Liver (tissue), 9 donors: ENCODE results near the gene IGSF6. TPM values are rescaled to one million over a fixed set of nuclear protein-coding genes. Genes with fewer than 3 reads are reported as not detected.

Source experiments
- DNase-seq: peaks from one replicate; pipeline ENCODE4 v3.0.0-alpha.2; 2017; ENCODE audit warnings: low spot score
- H3K27ac ChIP-seq, 2 donors: one replicate each; pipeline ENCODE4 v1.7.0; 2013; ENCODE audit warnings: inconsistent platforms in 2 of 2, low read length in 2 of 2, control low read depth in 1 of 2, low read depth in 1 of 2, mild to moderate bottlenecking in 1 of 2
- H3K27me3 ChIP-seq, 4 donors: one replicate each; pipeline versions ENCODE4 v1.6.1 to v1.7.0; 2013; ENCODE audit warnings: low read length in 3 of 4, inconsistent platforms in 1 of 4, mild to moderate bottlenecking in 1 of 4, moderate library complexity in 1 of 4; ENCODE audit not compliant: control insufficient read depth in 4 of 4, insufficient read depth in 4 of 4
- H3K36me3 ChIP-seq, 4 donors: one replicate each; pipeline versions ENCODE4 v1.6.1 to v1.7.0; 2013; ENCODE audit warnings: low read length in 3 of 4, mild to moderate bottlenecking in 3 of 4, low read depth in 1 of 4, moderate library complexity in 1 of 4; ENCODE audit not compliant: control insufficient read depth in 4 of 4, insufficient read depth in 3 of 4
- H3K4me1 ChIP-seq, 4 donors: one replicate each; pipeline versions ENCODE4 v1.6.1 to v1.7.0; 2013; ENCODE audit warnings: low read length in 3 of 4, mild to moderate bottlenecking in 3 of 4, moderate library complexity in 1 of 4; ENCODE audit not compliant: control insufficient read depth in 4 of 4, insufficient read depth in 4 of 4
- H3K4me3 ChIP-seq, 3 donors: one replicate each; pipeline versions ENCODE4 v1.6.1 to v1.7.0; 2013; ENCODE audit warnings: low read length in 3 of 3, control low read depth in 1 of 3, low read depth in 1 of 3, mild to moderate bottlenecking in 1 of 3
- H3K9ac ChIP-seq, 2 donors: one replicate each; pipeline ENCODE4 v1.7.0; 2013; ENCODE audit warnings: low read length in 2 of 2, mild to moderate bottlenecking in 2 of 2, moderate library complexity in 2 of 2, control low read depth in 1 of 2, low read depth in 1 of 2
- H3K9me3 ChIP-seq, 4 donors: one replicate each; pipeline versions ENCODE4 v1.6.1 to v1.7.0; 2013; ENCODE audit warnings: low read length in 3 of 4; ENCODE audit not compliant: control insufficient read depth in 4 of 4
- EGR1 ChIP-seq, 2 donors: IDR thresholded peaks; 2 replicates each; pipeline ENCODE4 v1.6.1; 2016 to 2018; ENCODE audit warnings: antibody characterized with exemption in 2 of 2, low read depth in 2 of 2
- FOXA1 ChIP-seq: IDR thresholded peaks from 2 replicates; pipeline ENCODE4 v1.6.1; 2016; ENCODE audit warnings: antibody characterized with exemption
- FOXA2 ChIP-seq: IDR thresholded peaks from 2 replicates; pipeline ENCODE4 v1.6.1; 2016; ENCODE audit warnings: antibody characterized with exemption
- GABPA ChIP-seq, 2 donors: IDR thresholded peaks in 1 of 2; conservative IDR thresholded peaks in 1 of 2; 2 replicates each; pipeline ENCODE4 v1.6.1; 2016; ENCODE audit warnings: antibody characterized with exemption in 2 of 2, mild to moderate bottlenecking in 1 of 2, moderate library complexity in 1 of 2
- HNF4A ChIP-seq, 2 donors: conservative IDR thresholded peaks; 2 replicates each; pipeline ENCODE4 v1.6.1; 2016; ENCODE audit warnings: antibody characterized with exemption in 2 of 2, mild to moderate bottlenecking in 2 of 2
- HNF4G ChIP-seq: IDR thresholded peaks from 2 replicates; pipeline ENCODE4 v1.6.1; 2016; ENCODE audit warnings: antibody characterized with exemption
- MAX ChIP-seq: IDR thresholded peaks from 2 replicates; pipeline ENCODE4 v1.6.1; 2016; ENCODE audit warnings: antibody characterized with exemption
- NR2F2 ChIP-seq: IDR thresholded peaks from 2 replicates; pipeline ENCODE4 v1.6.1; 2016; ENCODE audit warnings: antibody characterized with exemption
- RAD21 ChIP-seq, 2 donors: IDR thresholded peaks; 2 replicates each; pipeline ENCODE4 v1.6.1; 2016; ENCODE audit warnings: antibody characterized with exemption in 2 of 2, mild to moderate bottlenecking in 2 of 2
- RXRA ChIP-seq, 2 donors: IDR thresholded peaks; 2 replicates each; pipeline ENCODE4 v1.6.1; 2017 to 2018; ENCODE audit warnings: antibody characterized with exemption in 2 of 2, mild to moderate bottlenecking in 1 of 2
- SP1 ChIP-seq: IDR thresholded peaks from 2 replicates; pipeline ENCODE4 v1.6.1; 2018; ENCODE audit warnings: antibody characterized with exemption, mild to moderate bottlenecking
- TAF1 ChIP-seq: conservative IDR thresholded peaks from 2 replicates; pipeline ENCODE4 v1.6.1; 2016; ENCODE audit warnings: antibody characterized with exemption, mild to moderate bottlenecking
- YY1 ChIP-seq: IDR thresholded peaks from 2 replicates; pipeline ENCODE4 v1.6.1; 2016; ENCODE audit warnings: antibody characterized with exemption, mild to moderate bottlenecking
- WGBS: extraction: QIAGEN DNeasy Blood & Tissue Kit; methylation state at CpG from one replicate; pipeline ENCODE4 v1.1.7; 2013; 5-methylcytosine and 5-hydroxymethylcytosine counted together
- polyA plus RNA-seq, 2 donors: library from polyadenylated mRNA; stranded (reverse) in 1 of 2; unstranded in 1 of 2; fragments of 200-250 nt in 1 of 2; fragments of >200 nt in 1 of 2; fragmentation: Nextera tagmentation in 1 of 2; extraction: Ambion mirVana in 1 of 2; gene quantifications; one replicate each; pipeline versions ENCODE4 v1.2.1 to v1.2.3, GENCODE V29; 2013 to 2015
- total RNA-seq, 2 donors: library from RNA; depleted of rRNA; stranded (reverse); fragments of >200 nt; gene quantifications; one replicate each; pipeline ENCODE4 v1.2.3, GENCODE V29; 2014
- TF ChIP-seq, protein P1 (sequence below): IDR thresholded peaks from 2 replicates; pipeline ENCODE4 v1.6.1; 2016; ENCODE audit warnings: antibody characterized with exemption
- TF ChIP-seq, protein P2 (sequence below): IDR thresholded peaks from 2 replicates; pipeline ENCODE4 v1.6.1; 2016; ENCODE audit warnings: antibody characterized with exemption, mild to moderate bottlenecking
- TF ChIP-seq, protein P3 (sequence below): fragments of 150-350 bp; IDR thresholded peaks from 2 replicates; pipeline ENCODE4 v1.5.1; 2017; ENCODE audit warnings: improper control_type of control experiment, low read depth, low read length; ENCODE audit not compliant: missing input control
- donor health status: healthy.
- donor health status: healthy.
- donor health status: healthy.
- donor health status: healthy.
- donor health status: healthy.

IGSF6 gene
- total and polyA plus RNA-seq, 4 donors, result 2.6 to 27.3 (median 5.4) TPM

DNA sequence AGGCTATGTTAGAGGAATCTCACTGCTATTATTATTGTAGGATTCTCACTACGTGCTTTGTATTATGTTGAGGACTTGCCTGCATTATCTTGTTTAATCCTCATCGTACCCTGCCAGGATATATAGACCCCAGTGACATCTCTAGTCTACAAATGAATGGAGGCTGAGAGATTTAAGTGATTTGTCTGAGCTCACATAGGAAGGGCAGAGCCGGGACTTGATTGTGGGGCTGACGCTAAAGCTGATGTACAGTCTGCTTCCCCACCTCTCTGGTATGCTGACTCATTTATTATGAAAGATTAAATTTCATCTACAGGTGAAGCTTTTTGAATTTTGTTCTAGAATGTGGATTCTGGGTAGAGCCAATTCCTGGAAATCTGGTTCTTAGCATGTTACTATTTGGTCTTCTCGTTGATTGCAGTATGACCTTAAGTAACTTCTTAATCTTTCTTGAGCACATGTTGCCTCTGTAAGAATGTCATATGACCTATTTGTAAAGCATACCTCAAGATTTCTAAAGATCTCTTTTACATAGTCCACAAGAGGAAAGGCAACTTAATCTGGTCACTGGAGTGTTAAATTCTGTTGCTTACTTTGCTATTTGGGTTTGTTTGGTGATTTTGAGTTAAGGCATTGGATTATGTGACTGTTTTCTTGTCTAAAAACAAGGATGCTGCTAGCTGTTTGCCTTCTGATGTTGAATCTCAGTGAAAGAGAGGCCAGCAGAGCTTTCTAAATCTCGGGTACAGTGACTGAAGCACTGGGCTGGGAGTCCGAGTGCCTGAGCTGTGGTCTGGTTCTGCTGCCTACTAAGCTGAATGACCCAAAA, 40.6 kb downstream of the IGSF6 start:
- no peak for DNase-seq
- H3K4me1 ChIP-seq, result peaks cover 0 to 4% (median under 1%) of the 10 kb centered on the region in 4 donors
- H3K36me3 ChIP-seq, result peaks cover 0 to 3% (median 2%) of the 10 kb centered on the region in 4 donors
- no peak overlapping the region for H3K4me3 ChIP-seq
- 70% methylated on average over 7 of the region's 7 CpGs for WGBS
- H3K27ac ChIP-seq, result peak overlapping the region in 1 of 2 donors; percentile 16
- H3K9me3 ChIP-seq, result no peaks in the 10 kb centered on the region
- no peak for TF ChIP-seq EGR1 (IDR thresholded peaks at IDR 0.05; ENCODE audit: low read depth in 2 of 2)
- H3K27me3 ChIP-seq, result no peaks in the 10 kb centered on the region
- H3K9ac ChIP-seq, result no peak overlapping the region

GRCh38 chr16:21611198-21611555, 41.2 kb downstream of the IGSF6 start:
- Histone ChIP-seq H3K4me1 (peaks cover 0 to 4% (median under 1%) of the 10 kb centered on the region in 4 donors), H3K27me3 (no peaks in the 10 kb centered on the region), H3K4me3 (no peak overlapping the region), H3K9me3 (no peaks in the 10 kb centered on the region), H3K9ac (no peak overlapping the region), H3K27ac (peak overlapping the region in 1 of 2 donors; percentile 16), H3K36me3 (peaks cover 0 to 3% (median 2%) of the 10 kb centered on the region in 4 donors)
- no peak for DNase-seq
- 33% methylated on average over 4 of the region's 4 CpGs for WGBS
- no peak for TF ChIP-seq HNF4G
- no peak for TF ChIP-seq RXRA (IDR thresholded peaks at IDR 0.05)
- TF ChIP-seq RAD21 (IDR thresholded peaks at IDR 0.05), result no peak
- no peak for TF ChIP-seq GABPA (IDR thresholded peaks at IDR 0.05 in 1 of 2, conservative IDR thresholded peaks at IDR 0.05 in 1 of 2)
- no peak for TF ChIP-seq NR2F2
- no peak for TF ChIP-seq FOXA1
- TF ChIP-seq TAF1, result no peak
- TF ChIP-seq, protein P1, sequence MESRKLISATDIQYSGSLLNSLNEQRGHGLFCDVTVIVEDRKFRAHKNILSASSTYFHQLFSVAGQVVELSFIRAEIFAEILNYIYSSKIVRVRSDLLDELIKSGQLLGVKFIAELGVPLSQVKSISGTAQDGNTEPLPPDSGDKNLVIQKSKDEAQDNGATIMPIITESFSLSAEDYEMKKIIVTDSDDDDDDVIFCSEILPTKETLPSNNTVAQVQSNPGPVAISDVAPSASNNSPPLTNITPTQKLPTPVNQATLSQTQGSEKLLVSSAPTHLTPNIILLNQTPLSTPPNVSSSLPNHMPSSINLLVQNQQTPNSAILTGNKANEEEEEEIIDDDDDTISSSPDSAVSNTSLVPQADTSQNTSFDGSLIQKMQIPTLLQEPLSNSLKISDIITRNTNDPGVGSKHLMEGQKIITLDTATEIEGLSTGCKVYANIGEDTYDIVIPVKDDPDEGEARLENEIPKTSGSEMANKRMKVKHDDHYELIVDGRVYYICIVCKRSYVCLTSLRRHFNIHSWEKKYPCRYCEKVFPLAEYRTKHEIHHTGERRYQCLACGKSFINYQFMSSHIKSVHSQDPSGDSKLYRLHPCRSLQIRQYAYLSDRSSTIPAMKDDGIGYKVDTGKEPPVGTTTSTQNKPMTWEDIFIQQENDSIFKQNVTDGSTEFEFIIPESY, result no peak
- no peak for TF ChIP-seq MAX
- TF ChIP-seq, protein P2, sequence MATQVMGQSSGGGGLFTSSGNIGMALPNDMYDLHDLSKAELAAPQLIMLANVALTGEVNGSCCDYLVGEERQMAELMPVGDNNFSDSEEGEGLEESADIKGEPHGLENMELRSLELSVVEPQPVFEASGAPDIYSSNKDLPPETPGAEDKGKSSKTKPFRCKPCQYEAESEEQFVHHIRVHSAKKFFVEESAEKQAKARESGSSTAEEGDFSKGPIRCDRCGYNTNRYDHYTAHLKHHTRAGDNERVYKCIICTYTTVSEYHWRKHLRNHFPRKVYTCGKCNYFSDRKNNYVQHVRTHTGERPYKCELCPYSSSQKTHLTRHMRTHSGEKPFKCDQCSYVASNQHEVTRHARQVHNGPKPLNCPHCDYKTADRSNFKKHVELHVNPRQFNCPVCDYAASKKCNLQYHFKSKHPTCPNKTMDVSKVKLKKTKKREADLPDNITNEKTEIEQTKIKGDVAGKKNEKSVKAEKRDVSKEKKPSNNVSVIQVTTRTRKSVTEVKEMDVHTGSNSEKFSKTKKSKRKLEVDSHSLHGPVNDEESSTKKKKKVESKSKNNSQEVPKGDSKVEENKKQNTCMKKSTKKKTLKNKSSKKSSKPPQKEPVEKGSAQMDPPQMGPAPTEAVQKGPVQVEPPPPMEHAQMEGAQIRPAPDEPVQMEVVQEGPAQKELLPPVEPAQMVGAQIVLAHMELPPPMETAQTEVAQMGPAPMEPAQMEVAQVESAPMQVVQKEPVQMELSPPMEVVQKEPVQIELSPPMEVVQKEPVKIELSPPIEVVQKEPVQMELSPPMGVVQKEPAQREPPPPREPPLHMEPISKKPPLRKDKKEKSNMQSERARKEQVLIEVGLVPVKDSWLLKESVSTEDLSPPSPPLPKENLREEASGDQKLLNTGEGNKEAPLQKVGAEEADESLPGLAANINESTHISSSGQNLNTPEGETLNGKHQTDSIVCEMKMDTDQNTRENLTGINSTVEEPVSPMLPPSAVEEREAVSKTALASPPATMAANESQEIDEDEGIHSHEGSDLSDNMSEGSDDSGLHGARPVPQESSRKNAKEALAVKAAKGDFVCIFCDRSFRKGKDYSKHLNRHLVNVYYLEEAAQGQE, result no peak
- no peak for TF ChIP-seq EGR1 (IDR thresholded peaks at IDR 0.05; ENCODE audit: low read depth in 2 of 2)

- Histone ChIP-seq H3K27ac (no peak overlapping the region), H3K9ac (no peak overlapping the region), H3K4me1 (peaks cover 0 to 4% (median 2%) of the 10 kb centered on the region in 4 donors), H3K36me3 (peaks cover 0 to 3% (median 2%) of the 10 kb centered on the region in 4 donors), H3K4me3 (no peak overlapping the region), H3K27me3 (no peaks in the 10 kb centered on the region), H3K9me3 (no peaks in the 10 kb centered on the region)
- no peak for DNase-seq
- 82% methylated on average over 2 of the region's 2 CpGs for WGBS
- TF ChIP-seq FOXA2 (no peak), HNF4G (no peak), FOXA1 (no peak), NR2F2 (no peak), TAF1 (no peak), SP1 (no peak), YY1 (no peak), HNF4A (conservative IDR thresholded peaks at IDR 0.05) (no peak), RAD21 (IDR thresholded peaks at IDR 0.05) (no peak)
- TF ChIP-seq, protein P3, sequence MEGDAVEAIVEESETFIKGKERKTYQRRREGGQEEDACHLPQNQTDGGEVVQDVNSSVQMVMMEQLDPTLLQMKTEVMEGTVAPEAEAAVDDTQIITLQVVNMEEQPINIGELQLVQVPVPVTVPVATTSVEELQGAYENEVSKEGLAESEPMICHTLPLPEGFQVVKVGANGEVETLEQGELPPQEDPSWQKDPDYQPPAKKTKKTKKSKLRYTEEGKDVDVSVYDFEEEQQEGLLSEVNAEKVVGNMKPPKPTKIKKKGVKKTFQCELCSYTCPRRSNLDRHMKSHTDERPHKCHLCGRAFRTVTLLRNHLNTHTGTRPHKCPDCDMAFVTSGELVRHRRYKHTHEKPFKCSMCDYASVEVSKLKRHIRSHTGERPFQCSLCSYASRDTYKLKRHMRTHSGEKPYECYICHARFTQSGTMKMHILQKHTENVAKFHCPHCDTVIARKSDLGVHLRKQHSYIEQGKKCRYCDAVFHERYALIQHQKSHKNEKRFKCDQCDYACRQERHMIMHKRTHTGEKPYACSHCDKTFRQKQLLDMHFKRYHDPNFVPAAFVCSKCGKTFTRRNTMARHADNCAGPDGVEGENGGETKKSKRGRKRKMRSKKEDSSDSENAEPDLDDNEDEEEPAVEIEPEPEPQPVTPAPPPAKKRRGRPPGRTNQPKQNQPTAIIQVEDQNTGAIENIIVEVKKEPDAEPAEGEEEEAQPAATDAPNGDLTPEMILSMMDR, result no peak
- TF ChIP-seq, protein P1, result no peak
These were observed 41.6 kb downstream of the IGSF6 start for GRCh38 chr16:21610766-21611165.
